ENCODE data around the gene SMYD3. TPM values are rescaled to one million over a fixed set of nuclear protein-coding genes. Genes with fewer than 3 reads are reported as not detected.

Gene SMYD3
- total and polyA plus RNA-seq, 2 donors (not counting 3 experiments of a cell fraction or from before 2014, with no cell fraction given), result 16.0 to 32.1 TPM

DNA sequence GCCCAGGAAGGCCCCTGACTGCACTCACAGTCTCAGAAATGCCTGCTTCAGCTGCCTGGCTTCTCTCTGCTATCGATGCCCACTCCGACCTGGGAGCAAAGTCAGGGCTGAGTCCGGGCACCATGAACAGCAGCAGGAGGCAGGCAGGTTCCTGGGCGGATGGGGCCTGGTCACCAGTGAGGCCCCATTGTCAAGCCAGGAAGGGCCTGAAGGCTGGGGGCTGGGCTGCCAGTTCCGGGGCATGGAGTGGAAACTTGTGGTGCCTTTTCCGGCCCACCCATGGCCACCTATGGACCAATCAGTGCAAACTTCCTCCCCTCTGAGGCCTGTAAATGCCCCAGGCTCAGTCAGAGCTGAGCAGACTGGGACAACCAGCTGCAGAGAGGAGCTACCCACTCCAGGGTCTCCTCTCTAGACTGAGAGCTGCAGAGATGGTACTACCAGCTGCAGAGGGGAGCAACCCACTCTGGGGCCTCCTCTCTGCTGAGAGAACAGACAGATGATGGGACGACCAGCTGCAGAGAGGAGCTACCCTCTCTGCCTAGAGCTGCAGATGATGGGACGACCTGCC, 286.5 kb downstream of the SMYD3 start:
- no peaks in the 10 kb centered on the region for H3K27me3 ChIP-seq (ENCODE audit: control insufficient read depth in 2 of 2, insufficient read depth in 2 of 2, low read length in 2 of 2)
- H3K4me1 ChIP-seq (ENCODE audit: control insufficient read depth, extremely low read depth, insufficient read depth, low read length), result peaks cover 9% of the 10 kb centered on the region
- H3K4me3 ChIP-seq (replicated peaks in 1 of 3; ENCODE audit: insufficient read depth in 1 of 3, low read depth in 1 of 3, low read length in 3 of 3), result no peak overlapping the region
- no peak for DNase-seq (ENCODE audit: low read depth, low spot score)
- H2AFZ ChIP-seq (ENCODE audit: low read depth, low read length), result no peak overlapping the region
- no peaks in the 10 kb centered on the region for H3K36me3 ChIP-seq (ENCODE audit: control insufficient read depth in 2 of 2, extremely low read depth in 1 of 2, insufficient read depth in 2 of 2, low read length in 2 of 2)
- no peak overlapping the region for H3K4me2 ChIP-seq (ENCODE audit: insufficient read depth, low read length)
- H3K79me2 ChIP-seq (ENCODE audit: control insufficient read depth, insufficient read depth, low read length), result no peaks in the 10 kb centered on the region
- FAIRE-seq, result no peak
- intact Hi-C loops (cut with micrococcal nuclease), result no loop called here
- H3K9me1 ChIP-seq (replicated peaks; ENCODE audit: control insufficient read depth, extremely low read depth, insufficient read depth, low read length), result no peaks in the 10 kb centered on the region
- no TSS peak for BruUV-seq (replicated peaks)
- H4K20me1 ChIP-seq (replicated peaks; ENCODE audit: control insufficient read depth, extremely low read depth, insufficient read depth, low read length), result no peaks in the 10 kb centered on the region
- ChIA-PET POLR2A (no interaction called here), CTCF (interaction anchor here (1.3 kb wide), 1 partner anchor 45 kb away, joined by 4 read pairs; no protein-coding TSS in a partner anchor)
- H3K27ac ChIP-seq (ENCODE audit: insufficient read depth, low read depth, low read length), result no peak overlapping the region
- dilution Hi-C loops (cut with MboI; ENCODE audit: extremely low pct_ligation_motif_present, low sequenced_read_pairs), result no loop called here
- H3K9me3 ChIP-seq (replicated peaks; ENCODE audit: control insufficient read depth, insufficient read depth, low read length), result no peaks in the 10 kb centered on the region
- no peak overlapping the region for H3K9ac ChIP-seq (replicated peaks; ENCODE audit: extremely low read depth, insufficient read depth, low read length)
- no peak for TF ChIP-seq EZH2 (IDR thresholded peaks at IDR 0.05; ENCODE audit: borderline replicate concordance, low read depth, low read length, severe bottlenecking)
- no peak for TF ChIP-seq JUN (IDR thresholded peaks at IDR 0.05; ENCODE audit: borderline replicate concordance, insufficient read depth, insufficient read length, low read depth)
- TF ChIP-seq GATA2 (IDR thresholded peaks at IDR 0.05; ENCODE audit: insufficient read depth, insufficient read length, low read depth, low read length), result no peak
- TF ChIP-seq CTCF (IDR thresholded peaks at IDR 0.05; ENCODE audit: extremely low read depth in 1 of 2, insufficient read depth in 1 of 2, low read depth in 1 of 2, low read length in 2 of 2), result no peak
- no peak for TF ChIP-seq FOS (IDR thresholded peaks at IDR 0.05; ENCODE audit: borderline replicate concordance, insufficient read depth, low read length)
- no peak for TF ChIP-seq POLR2AphosphoS5 (IDR thresholded peaks at IDR 0.05; ENCODE audit: insufficient read depth, low read depth, low read length)
- no peak for TF ChIP-seq MYC (IDR thresholded peaks at IDR 0.05; ENCODE audit: low read depth, low read length)
- no peak for TF ChIP-seq MAX (IDR thresholded peaks at IDR 0.05; ENCODE audit: insufficient read depth, insufficient read length)
- no peak for TF ChIP-seq POLR2A (IDR thresholded peaks at IDR 0.05; ENCODE audit: low read depth, low read length)
